Measurements from ENCODE around the gene ASB2.

ASB2 gene

GRCh38 chr14:93903342-93904184 lies 72.8 kb downstream of the ASB2 start:
- Histone ChIP-seq H3K4me3 (replicated peaks; ENCODE audit: insufficient read depth, low read length) (no peak overlapping the region), H3K27ac (replicated peaks) (no peak overlapping the region), H3K27me3 (ENCODE audit: insufficient read depth, poor library complexity, severe bottlenecking) (no peaks in the 10 kb centered on the region)
- DNase-seq (ENCODE audit: low read depth in 1 of 2, low spot score in 1 of 2): no peak
- no peak for TF ChIP-seq REST (IDR thresholded peaks at IDR 0.05; ENCODE audit: insufficient replicate concordance, low read depth)
- TF ChIP-seq CTCF (IDR thresholded peaks at IDR 0.05; ENCODE audit: insufficient read depth, low read length): peak; percentile 27

- no peak for TF ChIP-seq REST (IDR thresholded peaks at IDR 0.05; ENCODE audit: insufficient replicate concordance, low read depth)
- TF ChIP-seq POLR2AphosphoS5 (IDR thresholded peaks at IDR 0.05; ENCODE audit: low read depth): no peak
- no peak for TF ChIP-seq CTCF (IDR thresholded peaks at IDR 0.05; ENCODE audit: insufficient read depth, low read length)
- no peak for TF ChIP-seq SPI1 (IDR thresholded peaks at IDR 0.05; ENCODE audit: borderline replicate concordance, low read depth)
- no peak for TF ChIP-seq GABPA (IDR thresholded peaks at IDR 0.05; ENCODE audit: low read depth)
- Histone ChIP-seq H3K27ac (replicated peaks) (no peak overlapping the region), H3K4me3 (replicated peaks; ENCODE audit: insufficient read depth, low read length) (no peak overlapping the region), H3K27me3 (ENCODE audit: insufficient read depth, poor library complexity, severe bottlenecking) (no peaks in the 10 kb centered on the region)
- DNase-seq (ENCODE audit: low read depth in 1 of 2, low spot score in 1 of 2): no peak
These were observed 73.6 kb downstream of the ASB2 start for GRCh38 chr14:93902619-93903307.

- H3K4me3 ChIP-seq (replicated peaks; ENCODE audit: insufficient read depth, low read length): no peak overlapping the region
- H3K27me3 ChIP-seq (ENCODE audit: insufficient read depth, poor library complexity, severe bottlenecking): no peaks in the 10 kb centered on the region
- no peak for DNase-seq (ENCODE audit: low read depth in 1 of 2, low spot score in 1 of 2)
- TF ChIP-seq CTCF (IDR thresholded peaks at IDR 0.05; ENCODE audit: insufficient read depth, low read length) (no peak), POLR2AphosphoS5 (IDR thresholded peaks at IDR 0.05; ENCODE audit: low read depth) (no peak), GABPA (IDR thresholded peaks at IDR 0.05; ENCODE audit: low read depth) (no peak), SPI1 (IDR thresholded peaks at IDR 0.05; ENCODE audit: borderline replicate concordance, low read depth) (no peak), REST (IDR thresholded peaks at IDR 0.05; ENCODE audit: insufficient replicate concordance, low read depth) (no peak)
- H3K27ac ChIP-seq (replicated peaks): no peak overlapping the region
These were observed 74.6 kb downstream of the ASB2 start for GRCh38 chr14:93901813-93902212.

Measured in HL-60 (cell line).